C4-2B (cell line): ENCODE results near the gene TCF12.

Experiments
- H3K27ac ChIP-seq: fragments of 450-650 bp; 2 replicates; pipeline ENCODE4 v1.5.1; 2017
- ZFX ChIP-seq: fragments of 450-650 bp; IDR thresholded peaks from 2 replicates; pipeline ENCODE4 v1.6.1; 2017
- TF ChIP-seq, protein P1 (sequence below): fragments of 450-650 bp; conservative IDR thresholded peaks from 2 replicates; pipeline ENCODE4 v1.5.1; 2017; ENCODE audit warnings: mild to moderate bottlenecking

The TCF12 gene

DNA sequence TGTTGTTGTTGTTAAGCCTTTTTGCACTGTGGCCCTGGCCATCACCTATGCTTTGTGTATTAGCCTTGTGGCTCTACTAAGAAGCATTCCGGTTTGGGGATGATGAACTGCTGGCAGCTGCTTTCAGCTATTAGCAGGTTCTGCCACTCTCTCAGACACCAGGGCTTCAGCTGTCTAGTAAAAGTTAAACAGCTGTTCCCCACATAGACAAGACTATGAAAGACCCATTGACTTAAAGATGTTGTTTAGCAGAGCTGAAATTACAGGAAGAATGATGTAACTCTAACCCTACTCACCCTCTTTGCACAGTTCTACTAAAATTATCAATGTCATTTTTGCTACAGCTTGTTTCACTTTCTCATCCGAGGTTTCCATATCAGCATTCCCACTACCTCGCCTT is 326.7 kb downstream of the TCF12 start:
- H3K27ac ChIP-seq = no peak overlapping the region
- TF ChIP-seq, protein P1, sequence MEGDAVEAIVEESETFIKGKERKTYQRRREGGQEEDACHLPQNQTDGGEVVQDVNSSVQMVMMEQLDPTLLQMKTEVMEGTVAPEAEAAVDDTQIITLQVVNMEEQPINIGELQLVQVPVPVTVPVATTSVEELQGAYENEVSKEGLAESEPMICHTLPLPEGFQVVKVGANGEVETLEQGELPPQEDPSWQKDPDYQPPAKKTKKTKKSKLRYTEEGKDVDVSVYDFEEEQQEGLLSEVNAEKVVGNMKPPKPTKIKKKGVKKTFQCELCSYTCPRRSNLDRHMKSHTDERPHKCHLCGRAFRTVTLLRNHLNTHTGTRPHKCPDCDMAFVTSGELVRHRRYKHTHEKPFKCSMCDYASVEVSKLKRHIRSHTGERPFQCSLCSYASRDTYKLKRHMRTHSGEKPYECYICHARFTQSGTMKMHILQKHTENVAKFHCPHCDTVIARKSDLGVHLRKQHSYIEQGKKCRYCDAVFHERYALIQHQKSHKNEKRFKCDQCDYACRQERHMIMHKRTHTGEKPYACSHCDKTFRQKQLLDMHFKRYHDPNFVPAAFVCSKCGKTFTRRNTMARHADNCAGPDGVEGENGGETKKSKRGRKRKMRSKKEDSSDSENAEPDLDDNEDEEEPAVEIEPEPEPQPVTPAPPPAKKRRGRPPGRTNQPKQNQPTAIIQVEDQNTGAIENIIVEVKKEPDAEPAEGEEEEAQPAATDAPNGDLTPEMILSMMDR = no peak
- no peak for TF ChIP-seq ZFX

DNA sequence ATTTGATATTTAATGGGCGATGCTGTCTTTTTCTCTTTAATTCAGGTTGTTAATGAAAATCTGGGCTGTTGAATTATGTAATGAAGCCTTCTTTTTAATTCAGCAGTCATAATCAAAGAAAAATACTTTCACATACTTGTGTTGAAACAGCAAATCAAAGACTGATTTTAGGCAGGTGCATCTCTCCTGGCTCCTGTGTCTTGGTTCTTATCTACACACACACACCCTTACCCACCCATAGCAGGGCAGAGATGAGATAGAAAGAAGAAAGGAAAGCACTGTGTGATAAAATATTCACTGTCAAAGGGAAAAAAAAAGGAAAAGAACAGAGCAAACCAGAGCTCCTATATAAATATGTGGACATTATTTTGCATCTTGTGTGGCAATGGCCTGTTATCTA is 327.3 kb downstream of the TCF12 start:
- no peak overlapping the region for H3K27ac ChIP-seq
- TF ChIP-seq, protein P1 = no peak
- no peak for TF ChIP-seq ZFX

- H3K27ac ChIP-seq = no peak overlapping the region
- TF ChIP-seq ZFX = no peak
- TF ChIP-seq, protein P1 = no peak
Observed at GRCh38 chr15:57248074-57248473, 329.6 kb downstream of the TCF12 start.

GRCh38 chr15:57251308-57251707 is 332.9 kb downstream of the TCF12 start:
- no peak for TF ChIP-seq ZFX
- TF ChIP-seq, protein P1 = no peak
- H3K27ac ChIP-seq = no peak overlapping the region

DNA sequence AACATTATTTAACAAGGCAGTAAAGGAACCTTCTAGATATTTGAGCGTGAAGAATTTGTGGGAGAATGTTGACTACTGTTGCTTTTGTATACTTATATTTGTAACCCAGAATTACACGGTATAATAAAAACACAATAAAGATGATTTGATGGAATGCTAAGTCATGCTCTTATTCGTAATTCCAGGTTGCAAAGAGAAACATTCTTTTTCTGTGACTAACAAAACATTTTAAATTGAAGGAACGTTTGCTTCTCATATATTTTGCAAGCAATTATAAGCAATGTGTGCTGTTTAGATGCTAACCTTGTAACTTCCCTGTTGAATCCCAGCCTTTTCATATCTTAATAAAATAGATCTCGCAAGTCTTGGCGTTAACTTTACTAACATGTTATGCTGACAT is 333.5 kb downstream of the TCF12 start:
- no peak overlapping the region for H3K27ac ChIP-seq
- no peak for TF ChIP-seq ZFX
- TF ChIP-seq, protein P1 = no peak

GRCh38 chr15:57253082-57253481 is 334.6 kb downstream of the TCF12 start:
- TF ChIP-seq, protein P1 = no peak
- no peak for TF ChIP-seq ZFX
- no peak overlapping the region for H3K27ac ChIP-seq

DNA sequence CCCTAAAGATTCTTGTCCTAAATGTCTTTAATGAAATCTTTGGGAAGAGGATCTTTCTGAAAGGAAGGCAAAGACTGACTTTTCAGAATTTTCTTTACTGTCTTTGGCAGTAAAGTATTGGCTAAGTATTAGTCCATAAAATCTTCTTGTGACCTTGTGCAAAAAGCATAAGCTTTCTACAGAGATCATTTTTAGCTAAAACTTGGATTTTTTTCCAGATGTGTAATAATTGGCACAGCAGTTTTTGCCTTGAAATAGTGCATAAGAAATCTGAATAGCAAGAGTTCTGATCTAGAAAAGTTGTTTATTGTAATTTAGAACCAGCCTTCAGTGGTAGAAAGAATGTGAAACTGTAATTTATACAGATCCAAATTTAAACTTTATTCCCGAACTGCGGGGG is 335.1 kb downstream of the TCF12 start:
- no peak overlapping the region for H3K27ac ChIP-seq
- no peak for TF ChIP-seq ZFX
- TF ChIP-seq, protein P1 = no peak
